HG02852 (cell line): ENCODE measurements around the gene MRPL54.
"Not testable (repeated sequence)": the region's sequence is repeated elsewhere in the genome, so short reads cannot be mapped to it uniquely, and the experiment has no call there.

ENCODE experiments used
- ATAC-seq: cut with Tn5 transposase; IDR thresholded peaks from one replicate; pipeline ENCODE4 v1.9.1; 2021; ENCODE audit warnings: mild to moderate bottlenecking, moderate library complexity; ENCODE audit not compliant: unreplicated experiment

Gene MRPL54

DNA sequence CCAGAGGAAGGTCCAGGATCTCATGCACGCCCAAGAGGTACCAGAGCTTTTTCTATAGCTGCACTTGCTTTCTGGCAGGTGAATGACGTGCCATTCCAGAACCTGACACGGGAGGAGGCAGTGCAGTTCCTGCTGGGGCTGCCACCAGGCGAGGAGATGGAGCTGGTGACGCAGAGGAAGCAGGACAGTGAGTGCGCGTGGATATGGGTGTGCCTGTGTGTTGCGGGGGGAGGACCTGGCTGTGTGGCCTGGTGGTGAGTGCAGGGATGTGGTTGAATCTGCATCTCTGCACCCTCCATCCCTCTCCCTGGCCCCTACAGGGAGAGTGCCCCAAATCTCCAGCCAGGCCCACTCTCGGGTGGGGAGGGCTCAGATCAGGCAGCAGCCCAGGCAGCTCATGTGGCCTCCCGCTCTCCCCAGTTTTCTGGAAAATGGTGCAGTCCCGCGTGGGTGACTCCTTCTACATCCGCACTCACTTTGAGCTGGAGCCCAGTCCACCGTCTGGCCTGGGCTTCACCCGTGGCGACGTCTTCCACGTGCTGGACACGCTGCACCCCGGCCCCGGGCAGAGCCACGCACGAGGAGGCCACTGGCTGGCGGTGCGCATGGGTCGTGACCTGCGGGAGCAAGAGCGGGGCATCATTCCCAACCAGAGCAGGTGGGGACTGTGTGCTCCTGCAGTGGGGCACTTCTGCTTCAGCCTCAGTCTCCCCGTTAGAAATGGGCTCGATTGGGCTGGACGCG lies 23.8 kb upstream of the MRPL54 start:
- ATAC-seq, result no peak

DNA sequence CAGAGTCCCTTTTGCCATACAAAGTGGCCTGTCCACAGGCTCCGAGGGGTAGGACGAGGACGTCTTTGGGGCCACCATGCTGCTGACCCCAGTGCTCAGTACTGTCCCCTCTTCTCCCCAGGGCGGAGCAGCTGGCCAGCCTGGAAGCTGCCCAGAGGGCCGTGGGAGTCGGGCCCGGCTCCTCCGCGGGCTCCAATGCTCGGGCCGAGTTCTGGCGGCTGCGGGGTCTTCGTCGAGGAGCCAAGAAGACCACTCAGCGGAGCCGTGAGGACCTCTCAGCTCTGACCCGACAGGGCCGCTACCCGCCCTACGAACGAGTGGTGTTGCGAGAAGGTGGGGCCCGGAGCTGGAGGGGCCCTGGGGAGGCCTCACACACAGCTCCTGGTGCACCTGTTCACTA lies 22.1 kb upstream of the MRPL54 start:
- no peak for ATAC-seq

DNA sequence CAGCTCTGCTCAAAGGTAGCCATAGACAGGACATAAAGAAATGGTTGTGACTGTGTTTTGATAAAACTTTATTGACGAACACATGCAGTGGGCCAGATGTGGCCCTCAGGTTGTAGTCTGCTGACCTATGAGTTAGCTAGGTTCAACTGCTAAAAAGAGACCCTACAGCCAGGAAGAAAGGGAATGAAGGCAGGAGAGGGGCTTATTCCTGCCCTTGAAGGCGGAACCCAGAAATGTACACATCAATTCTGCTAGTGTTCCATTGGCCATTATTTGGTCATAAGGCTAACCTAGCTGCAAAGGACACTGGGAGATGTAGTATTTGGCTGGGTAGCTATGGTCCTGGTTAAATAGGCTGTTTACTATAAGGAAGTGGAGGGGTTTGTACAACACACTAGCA lies 19.0 kb upstream of the MRPL54 start:
- no peak for ATAC-seq

DNA sequence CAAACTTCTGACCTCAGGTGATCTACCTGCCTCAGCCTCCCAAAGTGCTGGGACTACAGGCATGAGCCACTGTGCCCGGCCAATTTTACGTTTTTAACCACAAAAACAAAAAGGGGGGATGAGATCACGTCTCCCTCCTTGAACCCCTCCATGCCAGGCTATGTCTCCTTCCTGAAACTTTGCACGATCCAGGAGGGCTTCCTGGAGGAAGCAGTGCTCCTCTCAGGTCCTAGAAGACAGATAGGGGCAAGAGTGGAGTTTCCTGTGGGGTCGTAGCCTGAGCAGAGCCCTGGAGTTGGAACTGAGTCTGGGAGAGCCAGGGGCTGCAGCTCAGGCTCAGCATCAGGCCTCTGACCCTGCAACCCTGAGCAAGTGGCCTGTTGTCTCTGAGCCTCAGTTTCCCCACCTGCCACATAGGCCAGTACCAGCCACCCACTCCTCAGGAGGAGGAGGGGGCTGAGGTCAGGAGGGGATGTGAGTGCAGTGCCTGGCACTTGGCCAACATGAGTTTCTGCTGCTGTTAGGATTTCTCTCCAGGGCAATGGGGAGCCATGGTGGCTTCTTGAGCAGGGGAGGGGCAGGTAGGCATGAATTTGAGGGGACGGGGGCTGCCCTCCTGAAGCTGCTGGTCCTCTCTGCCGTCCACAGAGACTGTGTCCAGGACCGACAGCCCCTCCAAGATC lies 17.0 kb upstream of the MRPL54 start:
- no peak for ATAC-seq

DNA sequence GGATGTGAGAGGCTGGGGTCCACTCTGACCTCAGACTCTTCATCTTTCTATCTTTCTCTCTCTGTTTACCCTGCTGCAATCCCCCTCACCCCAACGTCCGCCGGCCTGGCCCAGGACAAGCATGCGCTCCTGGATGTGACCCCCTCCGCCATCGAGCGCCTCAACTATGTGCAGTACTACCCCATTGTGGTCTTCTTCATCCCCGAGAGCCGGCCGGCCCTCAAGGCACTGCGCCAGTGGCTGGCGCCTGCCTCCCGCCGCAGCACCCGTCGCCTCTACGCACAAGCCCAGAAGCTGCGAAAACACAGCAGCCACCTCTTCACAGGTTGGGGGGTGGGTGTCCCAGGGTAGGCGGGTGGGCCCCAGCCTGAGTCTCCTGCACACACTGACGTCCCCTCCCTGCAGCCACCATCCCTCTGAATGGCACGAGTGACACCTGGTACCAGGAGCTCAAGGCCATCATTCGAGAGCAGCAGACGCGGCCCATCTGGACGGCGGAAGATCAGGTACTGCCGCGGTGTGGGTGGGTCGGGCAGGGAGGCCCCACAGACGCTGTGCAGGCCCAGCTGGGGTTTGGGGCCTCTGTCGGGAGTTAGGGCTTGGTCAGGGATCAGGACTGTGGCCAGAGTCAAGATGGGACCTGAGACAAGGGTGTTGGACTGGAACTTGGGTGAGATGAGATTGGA lies 16.0 kb upstream of the MRPL54 start:
- ATAC-seq, result no peak

DNA sequence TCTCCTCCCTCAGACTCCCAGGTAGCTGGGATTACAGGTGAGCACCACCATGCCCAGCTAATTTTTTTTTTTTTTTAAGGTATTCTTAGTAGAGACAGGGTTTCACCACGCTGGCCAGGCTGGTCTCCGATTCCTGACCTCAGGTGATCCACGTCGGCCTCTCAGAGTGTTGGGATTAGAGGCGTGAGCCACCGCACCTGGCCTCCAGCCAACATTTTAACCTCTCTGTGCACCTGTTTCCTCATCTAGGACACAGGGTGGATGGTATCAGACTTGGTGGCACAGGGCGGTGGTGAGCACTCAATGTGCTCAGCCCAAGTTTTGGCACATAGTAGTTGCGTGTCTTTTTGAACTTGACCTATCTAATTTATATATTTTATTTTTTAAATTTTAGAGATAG lies 13.5 kb upstream of the MRPL54 start:
- ATAC-seq, result no peak

DNA sequence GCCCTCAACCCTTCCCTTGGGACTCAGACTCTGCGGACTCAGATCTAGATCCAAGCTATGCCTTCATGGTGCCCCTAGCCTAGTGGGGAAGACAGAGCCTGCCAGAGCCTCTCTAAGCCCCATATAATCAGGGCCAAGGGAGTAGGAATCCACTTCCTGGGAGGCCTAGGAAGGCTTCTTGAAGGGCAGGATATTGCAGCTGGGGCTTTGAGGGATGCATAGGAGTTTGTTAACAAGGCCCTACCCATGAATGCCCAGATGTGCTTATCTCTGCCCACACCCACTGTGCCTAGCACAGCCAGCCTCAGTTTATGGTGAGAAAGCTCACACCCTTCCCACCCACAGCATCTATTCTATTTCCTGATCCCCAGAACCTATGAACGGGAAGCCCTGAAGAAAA lies 12.3 kb upstream of the MRPL54 start:
- ATAC-seq, result no peak

DNA sequence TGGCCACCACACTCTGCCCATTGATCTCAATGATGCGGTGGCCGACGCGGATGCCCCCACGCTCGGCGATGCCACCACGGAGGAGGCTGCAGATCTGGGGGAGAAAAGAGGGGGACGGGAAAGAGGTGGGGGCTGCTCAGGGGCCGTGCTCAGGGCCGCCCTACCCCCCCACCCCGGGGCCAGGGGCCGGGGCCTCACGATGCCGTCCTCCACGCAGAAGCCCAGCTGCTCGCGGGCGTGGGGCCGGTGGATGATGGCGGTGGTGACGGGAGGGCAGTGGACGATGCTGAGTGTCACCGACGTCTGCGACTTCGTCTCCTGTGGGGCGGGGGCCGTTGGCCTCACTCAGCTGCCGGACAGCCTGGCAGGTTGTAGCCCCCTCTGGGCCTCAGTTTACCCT lies 11.2 kb upstream of the MRPL54 start:
- no peak for ATAC-seq

DNA sequence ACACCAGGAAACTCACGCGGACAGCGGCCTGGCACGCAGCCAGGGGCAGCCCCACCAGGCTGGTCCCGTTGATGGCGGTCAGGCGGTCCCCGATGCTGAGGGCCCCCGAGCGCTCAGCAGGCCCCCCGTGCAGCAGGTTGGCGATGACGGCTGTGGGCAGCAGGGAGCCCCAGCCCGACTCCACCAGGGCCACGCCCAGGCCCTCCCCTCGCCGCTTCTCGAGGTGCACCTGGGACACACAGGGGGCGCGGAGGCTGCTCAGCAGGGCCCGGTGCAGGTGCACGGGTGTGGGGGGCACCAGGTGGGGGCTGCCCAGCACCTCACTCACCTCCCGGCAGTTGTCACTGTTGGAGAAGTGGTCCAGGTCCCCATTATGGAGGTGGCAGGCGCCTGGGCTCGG lies 10.0 kb upstream of the MRPL54 start:
- ATAC-seq, result no peak

DNA sequence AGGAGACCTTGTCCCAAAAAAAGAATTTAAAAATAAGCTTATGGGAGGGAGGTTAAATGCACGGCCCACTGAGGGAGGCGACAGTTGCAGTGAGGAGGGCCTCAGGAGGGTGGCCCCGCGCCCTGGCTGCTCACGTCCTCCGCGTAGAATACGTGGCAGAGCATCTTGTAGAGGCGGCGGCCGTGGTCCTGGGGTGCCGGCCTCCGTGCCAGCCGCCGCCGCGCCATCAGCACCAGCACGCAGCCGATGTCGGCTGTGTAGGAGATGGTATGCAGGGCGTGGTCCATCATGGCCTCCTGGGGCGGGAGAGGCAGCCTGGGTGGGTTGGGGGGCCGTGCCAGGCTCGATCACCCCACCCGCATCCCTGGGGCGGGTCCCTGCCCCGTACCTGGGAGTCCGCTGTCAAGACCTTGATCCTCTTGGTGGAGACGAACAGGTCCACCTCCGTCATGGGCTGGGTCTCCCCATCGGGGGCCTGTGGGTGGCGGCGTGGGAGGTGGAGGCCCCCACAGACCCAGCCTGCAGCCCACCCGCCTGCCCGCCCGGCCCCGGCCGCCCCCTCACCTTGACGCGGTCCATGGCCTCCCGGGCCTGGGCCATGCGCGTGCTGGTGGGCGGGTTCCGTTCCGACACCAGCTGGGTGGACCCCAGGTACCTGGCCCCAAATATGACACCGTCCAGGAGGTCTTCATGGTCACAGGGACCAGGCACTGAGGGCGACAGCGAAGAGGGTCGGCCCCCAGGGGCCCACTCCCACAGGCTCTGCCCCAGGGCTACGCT lies 8.7 kb upstream of the MRPL54 start:
- no peak for ATAC-seq

DNA sequence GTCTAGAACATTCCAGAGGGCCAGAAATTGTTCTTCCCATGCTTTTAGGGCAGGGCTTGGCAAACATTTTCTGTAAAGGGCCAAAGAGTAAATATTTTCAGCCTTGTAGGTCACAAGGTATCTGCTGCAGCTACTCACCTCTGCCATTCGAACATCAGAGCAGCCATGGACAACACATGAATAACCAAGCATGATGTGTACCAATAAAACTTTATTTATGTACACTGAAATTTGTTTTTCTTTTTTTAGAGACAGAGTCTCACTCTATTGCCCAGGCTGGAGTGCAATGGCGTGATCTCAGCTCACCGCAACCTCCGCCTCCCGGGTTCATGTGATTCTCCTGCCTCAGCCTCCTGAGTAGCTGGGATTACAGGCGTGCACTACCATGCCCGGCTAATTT lies 4.8 kb upstream of the MRPL54 start:
- not testable (repeated sequence) for ATAC-seq

DNA sequence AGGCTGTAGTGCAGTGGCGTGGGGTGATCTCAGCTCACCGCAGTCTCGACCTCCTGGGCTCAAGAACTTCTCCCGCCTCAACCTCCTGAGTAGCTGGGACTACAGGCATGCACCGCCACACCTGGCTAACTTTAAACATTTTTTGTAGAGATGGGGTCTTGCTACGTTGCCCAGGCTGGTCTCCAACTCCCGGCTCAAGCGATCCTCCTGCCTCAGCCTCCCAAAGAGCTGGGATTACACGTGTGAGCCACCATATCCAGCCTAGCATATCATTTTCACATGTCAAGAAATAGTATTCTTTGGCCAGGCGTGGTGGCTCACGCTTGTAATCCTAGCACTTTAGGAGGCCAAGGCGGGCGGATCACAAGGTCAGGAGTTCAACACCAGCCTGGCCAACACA lies 4.2 kb upstream of the MRPL54 start:
- not testable (repeated sequence) for ATAC-seq

DNA sequence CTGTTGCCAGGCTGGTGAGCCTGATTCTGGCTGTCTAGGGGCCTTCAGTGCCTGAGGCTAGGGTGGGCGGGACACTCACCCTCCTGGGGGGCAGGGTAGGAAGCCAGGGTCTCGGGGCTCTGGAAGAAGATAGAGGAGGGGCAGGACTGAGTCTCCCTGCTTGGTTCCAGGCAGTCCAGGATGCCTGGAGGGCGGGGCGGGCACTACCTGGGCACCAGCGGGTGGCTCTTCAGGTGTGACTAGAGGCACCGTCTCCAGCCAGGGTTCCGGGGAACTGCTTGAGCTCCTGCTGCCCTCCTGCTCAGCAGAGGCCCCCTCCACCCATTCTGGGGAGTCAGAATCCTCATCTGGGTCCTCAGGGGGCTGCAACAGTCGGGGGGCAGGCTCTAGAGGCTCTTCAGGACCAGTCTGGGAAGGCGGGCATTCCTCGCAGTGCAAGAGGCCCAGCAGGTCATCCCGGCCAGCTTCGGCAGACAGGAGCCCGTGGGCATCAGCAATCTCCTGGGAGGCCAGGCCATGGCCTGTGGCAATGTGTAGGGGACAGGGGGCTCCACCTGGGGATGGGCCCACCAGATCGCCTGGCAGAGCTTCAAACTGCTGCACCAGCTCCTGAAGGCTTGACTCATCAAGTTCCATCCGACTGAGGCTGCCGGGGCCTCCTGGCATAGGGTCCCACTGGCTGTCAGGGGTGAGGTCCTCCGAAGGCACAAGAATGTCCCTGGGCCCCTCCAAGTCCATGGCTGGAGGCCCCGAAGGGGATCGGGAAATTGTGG lies 2.8 kb upstream of the MRPL54 start:
- no peak for ATAC-seq

DNA sequence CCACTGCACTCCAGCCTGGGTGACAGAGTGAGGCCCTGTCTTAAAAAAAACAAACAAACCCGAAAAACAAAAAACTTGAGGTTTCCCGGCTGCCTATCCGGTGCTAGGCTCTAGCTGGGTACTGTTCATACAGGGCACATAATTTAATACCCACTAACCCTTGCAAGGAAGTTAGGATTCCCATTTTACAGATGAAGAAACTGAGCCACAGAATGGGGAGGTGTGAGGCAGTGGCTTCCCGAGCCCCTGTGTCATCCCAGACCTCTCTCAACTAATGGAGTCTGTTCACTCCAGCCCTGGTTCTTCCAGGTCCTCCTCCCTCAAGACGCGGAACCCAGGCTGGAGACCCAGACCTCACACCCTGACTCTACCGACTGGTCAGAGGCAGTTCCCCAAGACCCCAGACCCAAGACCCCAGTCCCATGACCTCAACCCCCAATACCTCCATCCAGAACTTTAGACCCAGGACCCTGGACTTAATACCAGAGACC lies 1.6 kb upstream of the MRPL54 start:
- ATAC-seq, result no peak

DNA sequence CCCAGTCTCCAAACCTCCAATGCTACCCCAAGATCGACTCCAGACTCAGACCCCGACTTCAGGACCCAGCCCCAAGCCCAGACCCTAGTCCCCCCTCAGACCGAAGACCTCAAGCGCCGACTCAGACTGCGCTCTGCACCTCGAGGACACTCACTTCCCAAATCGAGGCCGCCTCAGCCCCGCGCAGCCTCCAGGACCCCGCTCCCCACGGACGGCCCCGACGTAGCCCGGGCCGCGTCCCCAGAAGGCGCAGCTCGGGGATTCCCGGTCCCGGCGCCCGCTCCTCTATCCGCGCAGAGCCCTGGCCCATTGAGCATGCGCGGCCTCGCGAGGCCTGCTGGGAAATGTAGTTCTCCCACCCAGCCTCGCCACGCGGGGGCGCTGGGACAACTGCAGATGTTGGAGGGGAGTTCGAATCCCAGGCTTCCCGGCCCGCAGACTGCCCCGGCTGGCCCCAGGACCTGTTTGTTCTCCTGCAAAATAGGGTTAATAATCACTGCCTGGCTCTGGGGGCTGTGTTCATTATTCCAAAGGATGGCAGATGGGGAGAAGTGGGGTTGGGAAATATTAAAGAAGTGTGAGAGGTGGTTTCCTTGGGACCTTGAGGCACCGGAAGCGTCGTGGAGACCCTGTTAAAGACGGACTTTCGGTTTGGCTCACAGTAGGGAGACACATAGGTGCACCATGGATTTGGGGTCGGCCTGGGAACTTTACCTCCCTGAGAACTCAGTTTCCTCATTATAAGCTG lies 926 bp upstream of the MRPL54 start, which contains the start of gene APBA3:
Gene APBA3 (minus strand): TSS at position 311 of the 748 bp plus-strand sequence. CDS start 1,428 bp downstream, outside the sequence.
- ATAC-seq, result no peak

DNA sequence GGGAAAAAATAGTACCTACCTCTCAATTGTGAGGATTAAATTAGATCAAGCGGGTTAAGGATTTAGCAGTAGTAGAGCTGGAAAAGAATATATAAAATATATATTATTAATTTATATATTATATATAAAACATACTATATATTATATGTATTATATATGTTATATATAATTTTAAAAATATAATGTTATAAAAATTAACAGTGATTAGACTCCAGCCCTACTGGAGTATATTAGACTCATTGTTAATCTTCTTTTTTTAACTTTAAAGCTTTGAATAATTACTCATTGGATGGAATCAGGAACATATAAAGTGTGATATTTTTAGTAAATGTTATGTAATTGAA lies 380 bp upstream of the MRPL54 start:
- ATAC-seq, result no peak

DNA sequence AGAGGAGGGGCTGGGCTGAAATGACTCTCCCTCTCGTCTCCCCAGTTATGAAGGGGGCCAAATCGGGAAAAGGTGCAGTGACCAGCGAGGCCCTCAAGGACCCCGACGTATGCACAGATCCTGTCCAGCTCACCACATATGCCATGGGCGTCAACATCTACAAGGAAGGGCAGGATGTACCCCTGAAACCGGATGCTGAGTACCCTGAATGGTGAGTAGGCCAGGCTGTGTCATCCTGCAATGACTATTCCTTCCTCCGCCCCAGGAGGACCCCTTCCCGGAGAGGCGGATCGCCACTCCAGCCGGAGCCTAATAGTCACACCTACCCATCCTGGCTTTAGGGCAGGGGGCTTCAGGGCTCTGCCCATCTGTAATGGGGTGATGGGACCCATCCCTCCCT lies 2.6 kb downstream of the MRPL54 start:
- ATAC-seq, result no peak

DNA sequence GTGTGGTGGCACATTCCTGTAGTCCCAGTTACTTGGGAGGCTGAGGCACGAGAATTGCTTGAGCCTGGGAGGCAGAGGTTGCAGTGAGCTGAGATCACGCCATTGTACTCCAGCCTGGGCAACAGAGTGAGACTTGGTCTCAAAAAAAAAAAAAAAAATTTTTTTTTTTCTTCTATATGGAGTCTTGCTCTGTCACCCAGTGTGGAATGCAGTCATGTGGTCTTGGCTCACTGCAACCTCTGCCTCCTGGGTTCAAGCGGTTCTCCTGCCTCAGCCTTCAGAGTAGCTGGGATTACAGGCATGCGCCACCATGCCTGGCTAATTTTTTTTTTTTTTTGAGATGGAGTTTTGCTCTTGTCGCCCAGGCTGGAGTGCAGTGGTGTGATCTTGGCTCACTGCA lies 3.3 kb downstream of the MRPL54 start:
- not testable (repeated sequence) for ATAC-seq

DNA sequence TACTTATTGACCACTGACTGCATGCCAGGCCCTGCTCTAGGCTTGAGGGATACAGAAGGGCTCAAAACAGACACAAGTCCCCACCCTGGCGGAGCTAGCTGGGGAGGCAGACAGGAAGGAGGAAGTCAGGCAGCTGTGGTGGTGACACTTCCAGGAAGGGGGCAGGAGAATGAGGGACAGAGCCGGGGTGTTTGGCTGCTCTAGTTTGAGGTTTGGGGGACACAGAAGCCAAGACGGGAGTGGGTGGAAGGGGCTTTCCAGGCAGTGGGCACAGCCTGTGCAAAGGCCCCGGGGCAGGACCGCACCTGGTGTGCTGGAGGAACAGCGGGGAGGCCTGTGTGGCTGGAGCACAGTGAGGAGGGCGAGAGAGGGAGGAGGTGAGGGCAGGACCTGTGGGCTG lies 4.0 kb downstream of the MRPL54 start:
- ATAC-seq, result no peak

DNA sequence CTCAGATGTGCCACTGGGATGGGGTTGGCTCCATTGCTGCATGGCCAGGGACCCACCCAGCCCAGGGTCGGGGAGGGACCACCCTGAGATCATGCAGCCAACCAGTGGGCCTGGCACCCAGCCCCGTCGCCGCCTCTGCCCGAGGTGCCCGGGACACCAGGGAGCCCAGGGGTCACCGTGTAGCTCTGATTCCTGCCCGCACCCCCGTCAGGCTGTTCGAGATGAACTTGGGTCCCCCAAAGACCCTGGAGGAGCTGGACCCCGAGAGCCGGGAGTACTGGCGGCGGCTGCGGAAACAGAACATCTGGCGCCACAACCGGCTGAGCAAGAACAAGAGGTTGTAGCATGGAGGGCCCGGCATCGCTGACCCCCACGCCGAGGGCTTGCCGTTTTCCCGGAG lies 4.6 kb downstream of the MRPL54 start:
- ATAC-seq, result no peak
